ENCODE measurements around the gene SERPIND1.

SERPIND1 gene

GRCh38 chr22:20793748-20794649 is 20.1 kb downstream of the SERPIND1 start:
- no peak for DNase-seq (ENCODE audit: low read depth)

- DNase-seq (ENCODE audit: low read depth): no peak
Observed at GRCh38 chr22:20794650-20795413, 20.9 kb downstream of the SERPIND1 start.

GRCh38 chr22:20796731-20797130 is 22.8 kb downstream of the SERPIND1 start:
- no peak for DNase-seq (ENCODE audit: low read depth)

- no peak for DNase-seq (ENCODE audit: low read depth)
Observed at GRCh38 chr22:20798218-20798617, 24.3 kb downstream of the SERPIND1 start.

GRCh38 chr22:20798974-20799373 is 25.1 kb downstream of the SERPIND1 start:
- DNase-seq (ENCODE audit: low read depth): no peak

GRCh38 chr22:20799449-20799848 is 25.5 kb downstream of the SERPIND1 start:
- DNase-seq (ENCODE audit: low read depth): no peak

GRCh38 chr22:20802452-20802851 is 28.5 kb downstream of the SERPIND1 start:
- no peak for DNase-seq (ENCODE audit: low read depth)

- DNase-seq (ENCODE audit: low read depth): no peak
Observed at GRCh38 chr22:20802922-20803553, 29.1 kb downstream of the SERPIND1 start.

GRCh38 chr22:20803696-20804324 is 29.9 kb downstream of the SERPIND1 start:
- no peak for DNase-seq (ENCODE audit: low read depth)

- no peak for DNase-seq (ENCODE audit: low read depth)
Observed at GRCh38 chr22:20804650-20805049, 30.7 kb downstream of the SERPIND1 start.

- DNase-seq (ENCODE audit: low read depth): no peak
Observed at GRCh38 chr22:20805972-20806471, 32.1 kb downstream of the SERPIND1 start.

GRCh38 chr22:20807315-20807752 is 33.4 kb downstream of the SERPIND1 start:
- no peak for DNase-seq (ENCODE audit: low read depth)

GRCh38 chr22:20808844-20809243 is 34.9 kb downstream of the SERPIND1 start:
- no peak for DNase-seq (ENCODE audit: low read depth)

- DNase-seq (ENCODE audit: low read depth): no peak
Observed at GRCh38 chr22:20809538-20810185, 35.7 kb downstream of the SERPIND1 start.

GRCh38 chr22:20810645-20811044 is 36.7 kb downstream of the SERPIND1 start:
- DNase-seq (ENCODE audit: low read depth): no peak

GRCh38 chr22:20811171-20811570 is 37.3 kb downstream of the SERPIND1 start:
- no peak for DNase-seq (ENCODE audit: low read depth)

- DNase-seq (ENCODE audit: low read depth): no peak
Observed at GRCh38 chr22:20811971-20812660, 38.2 kb downstream of the SERPIND1 start.

GRCh38 chr22:20813056-20813455 is 39.1 kb downstream of the SERPIND1 start:
- DNase-seq (ENCODE audit: low read depth): no peak

- DNase-seq (ENCODE audit: low read depth): no peak
Observed at GRCh38 chr22:20814221-20814808, 40.4 kb downstream of the SERPIND1 start.

GRCh38 chr22:20815477-20816050 is 41.7 kb downstream of the SERPIND1 start:
- no peak for DNase-seq (ENCODE audit: low read depth)

Data from activated T-helper 1 cell treated with Interleukin-2 at 50 U/mL for 16 hours (primary cell).